Tibial nerve (tissue), 4 donors: ENCODE data around the gene RUSC2.

ENCODE experiments used
- CTCF ChIP-seq, 5 experiments: fragments of 200-600 bp in 3 of 5; fragments of 450-650 bp in 2 of 5; sonication (generic) in 3 of 5; IDR thresholded peaks; one replicate each; pipeline ENCODE4 v1.5.1; 2016 to 2019; ENCODE audit warnings: antibody characterized with exemption in 5 of 5, mild to moderate bottlenecking in 3 of 5, moderate library complexity in 2 of 5
- EP300 ChIP-seq, 2 donors: sonication (generic); formaldehyde crosslinking; IDR thresholded peaks; one replicate each; pipeline ENCODE4 v1.6.1; 2017; ENCODE audit warnings: antibody characterized with exemption in 2 of 2, mild to moderate bottlenecking in 1 of 2
- POLR2A ChIP-seq, 2 donors: fragments of 450-650 bp; IDR thresholded peaks; one replicate each; pipeline ENCODE4 v1.6.1; 2017; ENCODE audit warnings: antibody characterized with exemption in 2 of 2, mild to moderate bottlenecking in 2 of 2, moderate library complexity in 2 of 2

GRCh38 chr9:35448496-35448895 is 41.4 kb upstream of the RUSC2 start:
- TF ChIP-seq EP300 (IDR thresholded peaks at IDR 0.05) (no peak), CTCF (IDR thresholded peaks at IDR 0.05) (no peak), POLR2A (IDR thresholded peaks at IDR 0.05) (no peak)
